ENCODE data around the gene FLOT2. TPM values are rescaled to one million over a fixed set of nuclear protein-coding genes. Genes with fewer than 3 reads are reported as not detected.

FLOT2 gene
- total RNA-seq, 1 donor from 2014 or later = 56.2 TPM

DNA sequence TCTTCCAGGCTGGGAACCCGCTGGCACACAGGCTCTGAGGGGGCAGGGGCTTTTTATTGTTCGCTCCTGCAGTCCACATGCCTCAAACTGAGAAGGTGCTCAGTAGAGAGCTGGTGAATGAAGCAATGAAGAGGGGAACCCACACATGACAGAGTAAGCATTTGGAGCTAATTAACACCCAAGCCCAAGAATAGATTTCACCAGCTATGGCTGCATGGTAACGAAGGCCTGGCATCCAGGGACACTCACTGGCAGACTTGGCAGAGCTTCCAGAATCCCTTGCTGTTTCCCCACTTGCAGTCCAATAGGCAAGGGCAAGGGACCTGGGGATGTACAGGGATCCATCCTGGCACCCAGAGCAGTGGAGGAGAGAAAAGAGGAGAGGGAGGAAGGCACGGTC lies 12.2 kb downstream of the FLOT2 start:
- no peak for DNase-seq (ENCODE audit: extremely low spot score in 2 of 2)
- no peak overlapping the region for H3K4me3 ChIP-seq
- H3K27ac ChIP-seq = no peak overlapping the region
- no peak for TF ChIP-seq CTCF (IDR thresholded peaks at IDR 0.05)
- intact Hi-C loops (cut with DNase I) = no loop called here
- H3K27me3 ChIP-seq = no peaks in the 10 kb centered on the region
- peaks cover 0 to 55% of the 10 kb centered on the region in 2 donors for H3K36me3 ChIP-seq
- no peaks in the 10 kb centered on the region for H3K9me3 ChIP-seq
- peaks cover 10% of the 10 kb centered on the region for H3K4me1 ChIP-seq

GRCh38 chr17:28883967-28884702 lies 13.4 kb downstream of the FLOT2 start:
- intact Hi-C loops (cut with DNase I) = no loop called here
- Histone ChIP-seq H3K4me1 (peaks cover 3% of the 10 kb centered on the region), H3K9me3 (no peaks in the 10 kb centered on the region), H3K4me3 (no peak overlapping the region), H3K27me3 (no peaks in the 10 kb centered on the region), H3K36me3 (peaks cover 0 to 67% of the 10 kb centered on the region in 2 donors), H3K27ac (no peak overlapping the region)
- TF ChIP-seq POLR2A (IDR thresholded peaks at IDR 0.05) = no peak
- TF ChIP-seq CTCF (IDR thresholded peaks at IDR 0.05) = no peak
- no peak for TF ChIP-seq POLR2AphosphoS5 (IDR thresholded peaks at IDR 0.05; ENCODE audit: insufficient read depth in 1 of 2, low read depth in 1 of 2)
- peak in 1 of 2 donors; percentile 93 for DNase-seq (ENCODE audit: extremely low spot score in 2 of 2)

- Histone ChIP-seq H3K9me3 (no peaks in the 10 kb centered on the region), H3K4me1 (no peaks in the 10 kb centered on the region), H3K27ac (no peak overlapping the region), H3K36me3 (peaks cover 0 to 63% of the 10 kb centered on the region in 2 donors), H3K27me3 (no peaks in the 10 kb centered on the region), H3K4me3 (no peak overlapping the region)
- no peak for TF ChIP-seq POLR2A (IDR thresholded peaks at IDR 0.05)
- no peak for TF ChIP-seq CTCF (IDR thresholded peaks at IDR 0.05)
- TF ChIP-seq POLR2AphosphoS5 (IDR thresholded peaks at IDR 0.05; ENCODE audit: insufficient read depth in 1 of 2, low read depth in 1 of 2) = no peak
- intact Hi-C loops (cut with DNase I) = no loop called here
- DNase-seq (ENCODE audit: extremely low spot score in 2 of 2) = no peak
These were observed 15.2 kb downstream of the FLOT2 start for GRCh38 chr17:28882154-28882895.

DNA sequence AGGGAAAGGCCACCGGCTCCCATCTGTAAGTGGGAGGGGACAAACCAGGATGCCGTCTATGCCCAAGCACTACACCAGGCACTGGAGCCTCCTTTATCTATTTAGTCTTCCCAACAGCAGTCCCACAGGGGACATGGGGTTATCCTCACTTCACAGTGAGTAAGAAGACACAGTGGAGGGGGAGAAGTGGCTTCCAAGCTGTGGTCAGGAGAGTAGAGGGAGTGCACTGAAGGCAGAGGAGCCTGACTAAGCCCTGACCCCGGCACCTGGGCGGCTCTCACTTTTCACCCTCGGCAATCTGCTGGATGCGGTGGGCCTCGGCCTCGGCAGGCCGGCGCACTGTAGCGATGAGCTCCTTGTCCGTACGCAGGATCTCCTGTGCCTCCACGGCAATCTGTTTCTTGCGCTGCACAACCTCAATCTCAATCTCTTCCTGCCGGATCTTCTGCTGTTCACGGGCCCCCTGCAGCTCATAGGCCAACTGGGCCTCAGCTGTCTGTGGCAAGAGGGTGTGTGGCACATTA lies 15.9 kb downstream of the FLOT2 start:
- Histone ChIP-seq H3K4me3 (no peak overlapping the region), H3K9me3 (no peaks in the 10 kb centered on the region), H3K27ac (no peak overlapping the region), H3K27me3 (no peaks in the 10 kb centered on the region), H3K4me1 (no peaks in the 10 kb centered on the region), H3K36me3 (peaks cover 0 to 60% of the 10 kb centered on the region in 2 donors)
- intact Hi-C loops (cut with DNase I) = no loop called here
- peak in 1 of 2 donors; percentile 81 for DNase-seq (ENCODE audit: extremely low spot score in 2 of 2)
- TF ChIP-seq CTCF (IDR thresholded peaks at IDR 0.05) = no peak
- TF ChIP-seq POLR2A (IDR thresholded peaks at IDR 0.05) = no peak
- no peak for TF ChIP-seq POLR2AphosphoS5 (IDR thresholded peaks at IDR 0.05; ENCODE audit: insufficient read depth in 1 of 2, low read depth in 1 of 2)

DNA sequence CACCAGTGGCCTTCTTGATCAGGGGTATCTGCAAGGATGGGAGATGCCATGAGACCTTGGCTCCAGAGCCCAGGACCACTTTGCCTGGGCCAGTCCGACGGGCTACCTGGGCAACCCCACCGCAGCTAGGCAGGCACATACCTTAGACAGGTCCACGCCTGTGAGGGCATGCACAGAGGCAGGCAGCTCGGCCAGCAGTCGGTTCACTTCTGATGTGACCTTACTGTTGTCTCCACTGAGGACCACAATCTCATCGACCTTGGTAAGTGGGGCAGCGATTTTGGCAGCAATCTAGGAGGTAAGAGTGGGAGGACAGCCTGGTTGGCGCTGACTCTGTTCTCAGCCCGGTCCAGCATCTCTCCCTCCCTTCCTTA lies 17.0 kb downstream of the FLOT2 start:
- no peaks in the 10 kb centered on the region for H3K4me1 ChIP-seq
- peak in 1 of 2 donors; percentile 84 for DNase-seq (ENCODE audit: extremely low spot score in 2 of 2)
- H3K27ac ChIP-seq = no peak overlapping the region
- TF ChIP-seq CTCF (IDR thresholded peaks at IDR 0.05) = no peak
- no peak for TF ChIP-seq POLR2AphosphoS5 (IDR thresholded peaks at IDR 0.05; ENCODE audit: insufficient read depth in 1 of 2, low read depth in 1 of 2)
- TF ChIP-seq POLR2A (IDR thresholded peaks at IDR 0.05) = no peak
- peaks cover 0 to 58% of the 10 kb centered on the region in 2 donors for H3K36me3 ChIP-seq
- H3K4me3 ChIP-seq = no peak overlapping the region
- no peaks in the 10 kb centered on the region for H3K27me3 ChIP-seq
- intact Hi-C loops (cut with DNase I) = no loop called here
- H3K9me3 ChIP-seq = no peaks in the 10 kb centered on the region
